Measurements from ENCODE around the gene C22orf31. TPM values are rescaled to one million over a fixed set of nuclear protein-coding genes. Genes with fewer than 3 reads are reported as not detected.

C22orf31 gene
- total and polyA plus RNA-seq, 2 experiments from 2014 or later, result 0.36 TPM; not detected in 1

- TF ChIP-seq, protein P1, sequence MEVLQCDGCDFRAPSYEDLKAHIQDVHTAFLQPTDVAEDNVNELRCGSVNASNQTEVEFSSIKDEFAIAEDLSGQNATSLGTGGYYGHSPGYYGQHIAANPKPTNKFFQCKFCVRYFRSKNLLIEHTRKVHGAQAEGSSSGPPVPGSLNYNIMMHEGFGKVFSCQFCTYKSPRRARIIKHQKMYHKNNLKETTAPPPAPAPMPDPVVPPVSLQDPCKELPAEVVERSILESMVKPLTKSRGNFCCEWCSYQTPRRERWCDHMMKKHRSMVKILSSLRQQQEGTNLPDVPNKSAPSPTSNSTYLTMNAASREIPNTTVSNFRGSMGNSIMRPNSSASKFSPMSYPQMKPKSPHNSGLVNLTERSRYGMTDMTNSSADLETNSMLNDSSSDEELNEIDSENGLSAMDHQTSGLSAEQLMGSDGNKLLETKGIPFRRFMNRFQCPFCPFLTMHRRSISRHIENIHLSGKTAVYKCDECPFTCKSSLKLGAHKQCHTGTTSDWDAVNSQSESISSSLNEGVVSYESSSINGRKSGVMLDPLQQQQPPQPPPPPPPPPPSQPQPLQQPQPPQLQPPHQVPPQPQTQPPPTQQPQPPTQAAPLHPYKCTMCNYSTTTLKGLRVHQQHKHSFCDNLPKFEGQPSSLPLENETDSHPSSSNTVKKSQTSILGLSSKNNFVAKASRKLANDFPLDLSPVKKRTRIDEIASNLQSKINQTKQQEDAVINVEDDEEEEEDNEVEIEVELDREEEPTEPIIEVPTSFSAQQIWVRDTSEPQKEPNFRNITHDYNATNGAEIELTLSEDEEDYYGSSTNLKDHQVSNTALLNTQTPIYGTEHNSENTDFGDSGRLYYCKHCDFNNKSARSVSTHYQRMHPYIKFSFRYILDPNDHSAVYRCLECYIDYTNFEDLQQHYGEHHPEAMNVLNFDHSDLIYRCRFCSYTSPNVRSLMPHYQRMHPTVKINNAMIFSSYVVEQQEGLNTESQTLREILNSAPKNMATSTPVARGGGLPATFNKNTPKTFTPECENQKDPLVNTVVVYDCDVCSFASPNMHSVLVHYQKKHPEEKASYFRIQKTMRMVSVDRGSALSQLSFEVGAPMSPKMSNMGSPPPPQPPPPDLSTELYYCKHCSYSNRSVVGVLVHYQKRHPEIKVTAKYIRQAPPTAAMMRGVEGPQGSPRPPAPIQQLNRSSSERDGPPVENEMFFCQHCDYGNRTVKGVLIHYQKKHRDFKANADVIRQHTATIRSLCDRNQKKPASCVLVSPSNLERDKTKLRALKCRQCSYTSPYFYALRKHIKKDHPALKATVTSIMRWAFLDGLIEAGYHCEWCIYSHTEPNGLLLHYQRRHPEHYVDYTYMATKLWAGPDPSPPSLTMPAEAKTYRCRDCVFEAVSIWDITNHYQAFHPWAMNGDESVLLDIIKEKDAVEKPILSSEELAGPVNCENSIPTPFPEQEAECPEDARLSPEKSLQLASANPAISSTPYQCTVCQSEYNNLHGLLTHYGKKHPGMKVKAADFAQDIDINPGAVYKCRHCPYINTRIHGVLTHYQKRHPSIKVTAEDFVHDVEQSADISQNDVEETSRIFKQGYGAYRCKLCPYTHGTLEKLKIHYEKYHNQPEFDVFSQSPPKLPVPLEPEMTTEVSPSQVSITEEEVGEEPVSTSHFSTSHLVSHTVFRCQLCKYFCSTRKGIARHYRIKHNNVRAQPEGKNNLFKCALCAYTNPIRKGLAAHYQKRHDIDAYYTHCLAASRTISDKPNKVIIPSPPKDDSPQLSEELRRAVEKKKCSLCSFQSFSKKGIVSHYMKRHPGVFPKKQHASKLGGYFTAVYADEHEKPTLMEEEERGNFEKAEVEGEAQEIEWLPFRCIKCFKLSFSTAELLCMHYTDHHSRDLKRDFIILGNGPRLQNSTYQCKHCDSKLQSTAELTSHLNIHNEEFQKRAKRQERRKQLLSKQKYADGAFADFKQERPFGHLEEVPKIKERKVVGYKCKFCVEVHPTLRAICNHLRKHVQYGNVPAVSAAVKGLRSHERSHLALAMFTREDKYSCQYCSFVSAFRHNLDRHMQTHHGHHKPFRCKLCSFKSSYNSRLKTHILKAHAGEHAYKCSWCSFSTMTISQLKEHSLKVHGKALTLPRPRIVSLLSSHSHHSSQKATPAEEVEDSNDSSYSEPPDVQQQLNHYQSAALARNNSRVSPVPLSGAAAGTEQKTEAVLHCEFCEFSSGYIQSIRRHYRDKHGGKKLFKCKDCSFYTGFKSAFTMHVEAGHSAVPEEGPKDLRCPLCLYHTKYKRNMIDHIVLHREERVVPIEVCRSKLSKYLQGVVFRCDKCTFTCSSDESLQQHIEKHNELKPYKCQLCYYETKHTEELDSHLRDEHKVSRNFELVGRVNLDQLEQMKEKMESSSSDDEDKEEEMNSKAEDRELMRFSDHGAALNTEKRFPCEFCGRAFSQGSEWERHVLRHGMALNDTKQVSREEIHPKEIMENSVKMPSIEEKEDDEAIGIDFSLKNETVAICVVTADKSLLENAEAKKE (CRISPR knock-in tag; IDR thresholded peaks at IDR 0.05), result no peak
Observed at GRCh38 chr22:29055192-29055830, 6.3 kb downstream of the C22orf31 start (continued).

DNA sequence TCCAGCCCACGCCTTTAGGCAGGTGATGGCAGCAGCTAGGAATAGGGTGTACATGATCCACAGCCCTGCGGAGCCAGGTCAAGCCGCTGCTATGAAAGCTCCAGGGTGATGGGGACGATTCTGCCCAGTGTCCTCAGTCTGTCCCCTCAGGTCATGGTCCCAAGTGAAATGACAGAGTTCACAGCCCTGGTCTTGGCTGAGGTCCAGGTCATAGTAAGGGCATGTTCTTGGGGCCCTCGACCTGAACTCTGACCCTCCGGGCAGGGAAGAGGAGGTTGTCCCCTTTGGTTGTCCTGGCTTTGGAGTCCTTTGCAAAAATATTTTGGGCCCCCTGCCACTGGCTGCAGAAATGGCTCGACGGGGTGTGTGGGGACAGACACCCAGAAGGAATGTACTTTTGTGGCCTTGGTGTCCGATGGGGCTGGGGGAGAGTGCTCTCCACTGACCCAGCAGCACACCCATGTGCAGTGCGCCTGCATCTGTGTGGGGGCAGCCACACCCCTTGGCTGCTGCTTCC lies 7.3 kb downstream of the C22orf31 start:
- no peaks in the 10 kb centered on the region for H3K36me3 ChIP-seq (ENCODE audit: insufficient read depth)
- no peak overlapping the region for H3K4me3 Mint-ChIP-seq
- no peak overlapping the region for H3K27ac Mint-ChIP-seq
- ATAC-seq (peak; percentile 20; the same call in 2 of the 3 replicates), DNase-seq (ENCODE audit: low spot score) (no peak)
- peak overlapping the region; percentile 61; the same call in 1 of the 2 replicates for H3K4me2 ChIP-seq
- H3K36me3 Mint-ChIP-seq (ENCODE audit: low read depth), result peaks cover 11% of the 10 kb centered on the region; the same call in 2 of the 3 replicates
- no peaks in the 10 kb centered on the region for H3K79me2 ChIP-seq (replicated peaks; ENCODE audit: insufficient read depth)
- no peaks in the 10 kb centered on the region for H3K9me2 ChIP-seq (ENCODE audit: insufficient read depth)
- peaks cover 39% of the 10 kb centered on the region for H3K4me1 Mint-ChIP-seq
- peaks cover 8% of the 10 kb centered on the region; the same call in 1 of the 2 replicates for H3F3A ChIP-seq (replicated peaks; ENCODE audit: low read depth)
- peaks cover 17% of the 10 kb centered on the region for H3K27me3 Mint-ChIP-seq (ENCODE audit: insufficient read depth, low read depth, poor library complexity)
- no peak overlapping the region for H3K4me3 ChIP-seq
- no peak overlapping the region for H2AFZ ChIP-seq
- TF ChIP-seq POLR2AphosphoS5 (IDR thresholded peaks at IDR 0.05; ENCODE audit: low read depth) (0 out of 2 replicates have a peak, but pooled peaks have one; percentile 21), ZNF331 (CRISPR knock-in tag; IDR thresholded peaks at IDR 0.05; ENCODE audit: low read depth) (no peak)
- H3K27me3 ChIP-seq (ENCODE audit: insufficient read depth), result no peaks in the 10 kb centered on the region
- H3K27ac ChIP-seq (ENCODE audit: low read depth), result peak overlapping the region; percentile 81
- H4K20me1 ChIP-seq (replicated peaks; ENCODE audit: insufficient read depth), result no peaks in the 10 kb centered on the region
- no peaks in the 10 kb centered on the region for H3K9me3 Mint-ChIP-seq
- peaks cover 38% of the 10 kb centered on the region for H3K4me1 ChIP-seq (ENCODE audit: insufficient read depth)
